Islet of Langerhans (tissue), 1 donor: ENCODE measurements around the gene METTL8.
"Not testable (repeated sequence)": the region's sequence is repeated elsewhere in the genome, so short reads cannot be mapped to it uniquely, and the experiment has no call there.

Experiments used
- FAIRE-seq: peaks from one replicate; lab custom pipeline; 2011; peaks lifted over from hg19 to GRCh38; lab: Jason Lieb, UNC

The METTL8 gene

GRCh38 chr2:171345971-171346722, 87.6 kb downstream of the METTL8 start:
- FAIRE-seq: no peak

- no peak for FAIRE-seq
Measured at GRCh38 chr2:171344182-171344581, 89.6 kb downstream of the METTL8 start.

- no peak for FAIRE-seq
Measured at GRCh38 chr2:171342067-171342413, 91.8 kb downstream of the METTL8 start.

DNA sequence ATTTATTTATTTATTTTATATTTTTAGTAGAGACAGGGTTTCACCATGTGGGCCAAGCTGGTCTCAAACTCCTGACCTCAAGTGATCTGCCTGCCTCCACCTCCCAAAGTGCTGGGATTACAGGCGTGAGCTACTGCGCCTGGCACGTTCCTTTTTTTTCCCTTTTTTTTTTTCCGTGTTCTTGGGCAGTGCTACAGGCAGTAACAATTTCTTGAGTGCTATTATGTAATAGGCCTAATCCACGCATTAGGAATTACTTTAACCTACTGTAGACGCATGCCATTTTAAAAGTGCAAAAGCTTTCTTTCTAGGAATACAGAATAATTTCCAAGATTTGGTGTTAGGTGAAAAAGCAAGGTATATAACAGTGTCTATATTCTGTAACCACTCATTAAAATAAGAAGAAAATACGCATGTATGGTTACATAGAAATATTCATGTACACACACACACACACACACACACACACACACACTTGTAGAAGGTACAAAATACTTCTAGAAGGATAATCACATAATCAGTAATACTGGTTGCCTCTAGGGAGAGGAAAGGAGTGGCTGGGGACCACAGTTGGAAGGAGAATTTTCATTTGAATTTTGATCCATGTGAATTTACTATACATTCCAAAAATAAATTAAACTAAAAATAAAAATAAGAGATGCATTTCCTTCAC, 92.3 kb downstream of the METTL8 start:
- FAIRE-seq: no peak

DNA sequence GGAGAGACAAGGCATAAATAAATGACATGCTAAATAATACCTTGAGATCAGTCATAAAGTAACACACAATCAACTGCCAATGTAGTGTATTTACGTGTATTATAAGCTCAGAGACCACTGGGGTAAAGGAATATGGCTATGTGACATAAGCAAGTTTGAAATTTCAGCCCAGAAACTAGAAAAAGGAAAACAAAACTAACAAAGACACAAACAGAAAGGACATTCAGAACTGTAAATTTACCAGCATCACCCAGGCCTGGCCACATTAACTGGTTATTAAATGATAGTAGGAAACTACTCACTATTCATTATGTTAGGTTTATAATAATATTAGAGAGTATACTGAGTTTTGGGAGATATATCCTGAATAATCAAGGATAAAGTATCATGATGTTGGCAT, 98.8 kb downstream of the METTL8 start:
- no peak for FAIRE-seq

DNA sequence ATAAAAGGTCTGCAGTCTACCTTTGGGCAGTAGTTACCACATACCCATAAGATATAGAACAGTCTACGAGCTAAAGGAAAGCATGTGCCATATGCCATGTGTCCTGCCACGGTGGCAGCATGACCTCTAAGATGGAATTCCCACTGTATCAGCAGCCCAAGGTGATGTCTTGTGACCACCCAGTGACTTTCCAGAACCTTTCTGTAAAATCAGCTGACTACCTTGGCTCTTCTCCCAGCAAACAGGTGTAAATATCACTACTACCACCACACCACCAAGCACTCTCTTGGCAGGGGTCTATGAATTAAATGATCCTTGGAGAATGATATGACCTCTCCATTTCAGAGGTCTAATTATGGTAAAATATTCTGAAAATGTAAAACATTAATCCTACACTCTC, 99.6 kb downstream of the METTL8 start:
- no peak for FAIRE-seq

DNA sequence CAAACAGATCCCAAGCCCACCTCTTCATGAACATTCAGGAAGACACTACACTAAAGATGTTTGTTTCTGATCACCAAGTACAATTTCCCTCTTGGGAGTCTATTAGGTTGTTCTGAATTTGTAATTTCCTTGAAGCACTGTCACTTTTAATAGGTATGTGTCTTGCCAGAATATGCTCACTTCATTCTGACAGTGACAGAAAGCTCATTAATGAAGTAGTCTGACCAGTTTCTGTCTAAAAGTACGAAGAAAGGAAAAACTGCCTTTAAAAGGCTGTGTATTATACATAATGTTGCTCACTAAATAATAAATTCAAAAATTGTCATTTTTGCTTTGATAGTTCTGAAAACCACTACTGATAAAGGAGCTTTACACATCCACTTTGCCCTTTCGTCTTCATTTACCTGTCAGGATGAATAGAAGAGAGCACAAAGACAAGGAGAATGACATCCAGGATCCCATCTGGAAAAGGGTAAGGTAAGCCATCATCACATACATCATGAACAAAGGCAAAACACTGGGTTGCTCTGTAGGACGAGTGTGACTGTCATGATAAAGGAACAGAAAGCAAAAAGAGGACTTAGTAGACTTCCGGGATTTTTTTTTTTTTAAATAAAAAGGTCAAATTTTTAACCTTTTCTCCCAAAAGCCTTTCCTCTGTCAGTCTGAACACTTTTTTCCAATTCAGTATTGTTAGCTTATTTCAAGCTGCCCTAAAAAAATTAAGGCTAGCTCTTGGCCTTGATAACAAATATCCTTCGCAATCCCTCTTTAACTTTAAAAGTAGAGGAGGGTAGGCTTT, 103.4 kb downstream of the METTL8 start:
- FAIRE-seq: no peak

GRCh38 chr2:171327043-171327496, 106.7 kb downstream of the METTL8 start:
- FAIRE-seq: no peak

DNA sequence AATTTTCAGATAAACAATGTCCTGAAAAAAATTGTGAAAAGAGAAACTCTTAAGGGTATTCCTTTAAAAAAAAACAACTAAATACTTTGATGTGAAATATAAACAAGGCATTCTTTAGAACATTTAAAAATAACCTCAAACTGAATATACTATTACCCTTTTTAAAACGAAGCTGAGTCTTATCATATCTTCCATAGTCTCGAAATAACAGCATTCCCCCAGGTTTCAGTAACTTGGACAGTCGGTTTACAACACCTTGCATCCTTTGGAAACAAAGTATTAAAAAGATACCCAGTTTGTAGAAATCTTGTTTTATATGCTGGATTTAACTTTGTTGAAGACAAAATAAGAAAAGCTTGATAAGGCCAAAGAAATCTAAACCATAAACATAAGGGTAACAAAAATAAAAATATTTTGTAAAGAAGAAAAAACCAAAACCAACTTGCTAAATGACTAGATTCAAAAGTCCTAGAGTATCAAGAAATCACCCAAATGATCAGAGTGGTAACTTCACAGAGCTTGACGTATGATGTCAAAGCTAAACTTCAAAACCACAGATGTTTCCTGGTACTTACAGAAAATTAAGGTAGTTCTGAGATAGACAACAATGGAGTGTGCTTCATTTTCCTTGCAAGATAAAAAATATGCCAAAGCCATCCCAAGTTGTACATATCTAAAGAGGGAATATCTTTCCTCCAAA, 107.8 kb downstream of the METTL8 start:
- FAIRE-seq: no peak

DNA sequence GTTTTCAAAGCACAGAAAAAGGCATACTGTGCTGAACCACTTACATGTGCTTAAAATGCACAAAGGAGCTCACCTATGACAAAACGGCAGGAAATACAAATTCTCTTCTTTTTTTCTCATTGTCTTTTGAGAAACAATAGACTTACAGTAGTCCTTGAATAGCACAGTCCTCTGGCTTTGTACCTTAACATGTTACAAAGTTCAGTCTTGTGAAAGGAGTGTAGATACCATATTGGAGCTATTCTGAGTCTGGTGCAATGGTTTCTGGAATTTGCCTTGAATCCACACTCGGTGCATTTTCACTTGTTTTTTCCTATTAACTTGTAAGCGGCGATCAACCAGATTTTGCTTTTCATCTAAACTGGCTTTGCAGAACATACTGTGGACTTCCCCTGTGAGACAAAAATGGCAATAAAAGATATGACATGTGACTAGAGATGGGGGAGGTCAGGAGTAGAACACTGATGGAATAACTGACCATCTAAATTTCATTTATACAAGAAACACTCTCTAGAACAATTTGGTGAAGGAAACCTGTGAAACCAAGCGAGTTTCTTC, 109.7 kb downstream of the METTL8 start:
- no peak for FAIRE-seq

DNA sequence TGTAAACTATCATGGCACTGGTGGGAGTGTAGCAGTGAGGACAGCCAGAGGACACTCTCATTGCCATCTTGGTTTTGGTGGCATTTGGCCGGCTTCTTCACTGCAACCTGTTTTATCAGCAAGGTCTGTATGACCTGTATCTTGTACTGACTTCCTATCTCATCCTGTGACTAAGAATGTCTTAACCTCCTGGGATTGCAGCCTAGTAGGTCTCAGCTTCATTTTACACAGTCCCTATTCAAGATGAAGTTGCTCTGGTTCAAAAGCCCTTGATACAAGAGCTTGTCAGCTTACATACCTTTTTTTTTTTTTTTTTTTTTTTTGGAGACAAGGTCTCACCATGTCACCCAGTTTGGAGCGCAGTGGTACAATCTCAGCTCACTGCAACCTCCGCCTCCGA, 110.9 kb downstream of the METTL8 start:
- no peak for FAIRE-seq

DNA sequence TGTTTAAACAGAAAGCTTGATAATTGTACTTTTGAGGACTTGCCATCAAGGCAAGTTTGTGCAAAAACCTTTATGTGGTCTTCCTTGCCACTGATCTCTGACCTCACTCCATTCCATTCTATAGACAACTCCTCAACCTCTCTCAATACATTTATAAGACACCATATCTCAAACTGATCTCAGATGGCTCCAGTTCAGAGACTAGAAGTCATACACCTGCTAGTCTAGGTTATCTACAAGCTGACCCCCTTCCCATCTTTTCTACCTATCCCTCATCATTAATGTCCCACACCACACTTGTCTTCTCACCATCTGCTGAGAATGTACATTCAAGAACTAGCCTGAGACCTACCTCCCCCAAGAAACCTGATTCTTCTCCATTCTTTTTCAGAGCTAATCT, 113.1 kb downstream of the METTL8 start:
- no peak for FAIRE-seq

GRCh38 chr2:171320208-171320621, 113.6 kb downstream of the METTL8 start:
- FAIRE-seq: no peak

- FAIRE-seq: no peak
Measured at GRCh38 chr2:171319164-171319810, 114.5 kb downstream of the METTL8 start.

DNA sequence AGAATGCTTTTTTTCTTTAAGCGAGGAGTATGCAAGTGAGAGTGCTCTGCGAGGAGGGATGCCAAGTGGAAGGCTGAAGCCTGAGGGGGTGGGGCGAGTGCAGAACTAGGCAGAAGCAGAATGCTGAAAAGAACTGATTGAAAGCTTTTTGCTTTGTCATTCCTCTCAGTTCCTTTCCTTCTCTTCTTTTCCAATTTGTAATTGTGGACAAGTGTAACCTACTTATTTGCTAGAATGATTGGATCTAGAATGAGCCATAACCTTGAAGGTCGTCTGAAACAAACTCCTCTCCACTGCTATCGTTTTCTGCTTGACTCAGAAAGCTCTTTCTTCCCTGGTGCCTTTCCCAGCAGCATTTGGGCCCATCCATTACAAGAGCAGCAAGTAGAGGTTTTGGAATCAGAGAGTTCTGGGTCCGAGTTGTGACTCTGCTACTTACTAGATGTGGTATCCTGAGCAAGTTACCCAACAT, 115.3 kb downstream of the METTL8 start:
- no peak for FAIRE-seq

- FAIRE-seq: no peak
Measured at GRCh38 chr2:171317492-171318125, 116.2 kb downstream of the METTL8 start.

- FAIRE-seq: no peak
Measured at GRCh38 chr2:171316755-171317337, 116.9 kb downstream of the METTL8 start.

GRCh38 chr2:171316220-171316619, 117.6 kb downstream of the METTL8 start:
- FAIRE-seq: no peak

- FAIRE-seq: no peak
Measured at GRCh38 chr2:171315781-171316180, 118.0 kb downstream of the METTL8 start.

- FAIRE-seq: not testable (repeated sequence)
Measured at GRCh38 chr2:171312182-171312581, 121.6 kb downstream of the METTL8 start.

DNA sequence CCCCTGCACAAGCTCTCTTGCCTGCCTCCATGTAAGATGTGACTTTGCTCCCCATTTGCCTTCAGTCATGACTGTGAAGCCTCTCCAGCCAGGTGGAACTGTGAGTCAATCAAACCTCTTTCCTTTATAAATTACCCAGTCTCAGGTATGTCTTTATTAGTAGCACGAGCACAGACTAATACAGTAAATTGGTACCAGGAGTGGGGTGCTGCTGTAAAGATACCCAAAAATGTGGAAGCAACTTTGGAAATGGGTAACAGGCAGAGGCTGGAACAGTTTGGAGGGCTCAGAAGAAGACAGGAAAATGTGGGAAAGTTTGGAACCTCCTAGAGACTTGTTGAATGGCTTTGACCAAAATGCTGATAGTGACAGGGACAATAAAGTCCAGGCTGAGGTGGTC, 122.2 kb downstream of the METTL8 start:
- FAIRE-seq: not testable (repeated sequence)
